ENCODE data around the gene GJB6.

DNA sequence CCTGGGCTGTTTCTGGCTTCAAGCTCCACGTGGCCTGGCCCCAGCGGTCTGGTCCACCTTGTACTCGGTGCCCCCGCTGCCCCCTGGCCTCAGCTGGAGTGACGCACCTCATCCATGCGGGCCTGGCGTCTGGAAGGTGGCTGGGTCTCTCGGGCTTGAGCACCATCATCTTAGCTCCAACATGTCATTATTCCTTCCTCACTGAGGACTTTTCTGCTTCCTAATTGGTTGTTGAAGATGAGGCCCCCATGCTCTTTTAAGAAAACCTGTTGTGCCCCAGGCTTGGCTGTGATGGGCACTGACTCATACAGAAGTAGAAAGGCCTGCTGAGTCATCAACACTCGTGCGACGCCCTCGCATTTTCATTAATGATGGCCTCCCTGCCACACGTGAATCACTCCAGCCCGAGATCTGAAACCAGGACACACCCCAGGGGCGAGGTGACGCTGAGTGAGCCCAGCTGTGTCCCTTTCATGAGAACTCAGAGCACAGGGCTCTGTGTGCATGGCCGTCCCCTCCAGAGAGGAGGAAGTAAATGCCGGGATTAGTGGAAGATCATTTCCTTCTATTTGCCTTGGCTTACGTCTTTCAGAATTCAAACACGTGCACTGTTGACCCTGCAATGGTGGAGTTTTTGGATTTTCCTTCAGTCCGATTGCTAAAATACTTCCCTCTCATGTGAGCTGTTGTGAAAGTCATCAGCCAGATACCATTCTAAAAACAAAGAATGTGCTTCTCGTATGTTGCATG, 57.3 kb downstream of the GJB6 start:
- TF ChIP-seq, protein P1, sequence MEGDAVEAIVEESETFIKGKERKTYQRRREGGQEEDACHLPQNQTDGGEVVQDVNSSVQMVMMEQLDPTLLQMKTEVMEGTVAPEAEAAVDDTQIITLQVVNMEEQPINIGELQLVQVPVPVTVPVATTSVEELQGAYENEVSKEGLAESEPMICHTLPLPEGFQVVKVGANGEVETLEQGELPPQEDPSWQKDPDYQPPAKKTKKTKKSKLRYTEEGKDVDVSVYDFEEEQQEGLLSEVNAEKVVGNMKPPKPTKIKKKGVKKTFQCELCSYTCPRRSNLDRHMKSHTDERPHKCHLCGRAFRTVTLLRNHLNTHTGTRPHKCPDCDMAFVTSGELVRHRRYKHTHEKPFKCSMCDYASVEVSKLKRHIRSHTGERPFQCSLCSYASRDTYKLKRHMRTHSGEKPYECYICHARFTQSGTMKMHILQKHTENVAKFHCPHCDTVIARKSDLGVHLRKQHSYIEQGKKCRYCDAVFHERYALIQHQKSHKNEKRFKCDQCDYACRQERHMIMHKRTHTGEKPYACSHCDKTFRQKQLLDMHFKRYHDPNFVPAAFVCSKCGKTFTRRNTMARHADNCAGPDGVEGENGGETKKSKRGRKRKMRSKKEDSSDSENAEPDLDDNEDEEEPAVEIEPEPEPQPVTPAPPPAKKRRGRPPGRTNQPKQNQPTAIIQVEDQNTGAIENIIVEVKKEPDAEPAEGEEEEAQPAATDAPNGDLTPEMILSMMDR (conservative IDR thresholded peaks at IDR 0.05 in 1 of 2, IDR thresholded peaks at IDR 0.05 in 1 of 2; ENCODE audit: low read depth in 1 of 2, low read length in 2 of 2): no peak
- no peak for TF ChIP-seq EZH2 (IDR thresholded peaks at IDR 0.05; ENCODE audit: low read length, missing control alignments)
